ENCODE measurements around the gene STX16. TPM values are rescaled to one million over a fixed set of nuclear protein-coding genes. Genes with fewer than 3 reads are reported as not detected.
A peak's percentile ranks its signal among the peaks of the same experiment; 100 is the strongest.

Gene STX16
- total and polyA plus RNA-seq, 2 of the 13 experiments (the other 11 are each of a cell fraction or from before 2014, with no cell fraction given): 28.0 to 72.7 TPM

DNA sequence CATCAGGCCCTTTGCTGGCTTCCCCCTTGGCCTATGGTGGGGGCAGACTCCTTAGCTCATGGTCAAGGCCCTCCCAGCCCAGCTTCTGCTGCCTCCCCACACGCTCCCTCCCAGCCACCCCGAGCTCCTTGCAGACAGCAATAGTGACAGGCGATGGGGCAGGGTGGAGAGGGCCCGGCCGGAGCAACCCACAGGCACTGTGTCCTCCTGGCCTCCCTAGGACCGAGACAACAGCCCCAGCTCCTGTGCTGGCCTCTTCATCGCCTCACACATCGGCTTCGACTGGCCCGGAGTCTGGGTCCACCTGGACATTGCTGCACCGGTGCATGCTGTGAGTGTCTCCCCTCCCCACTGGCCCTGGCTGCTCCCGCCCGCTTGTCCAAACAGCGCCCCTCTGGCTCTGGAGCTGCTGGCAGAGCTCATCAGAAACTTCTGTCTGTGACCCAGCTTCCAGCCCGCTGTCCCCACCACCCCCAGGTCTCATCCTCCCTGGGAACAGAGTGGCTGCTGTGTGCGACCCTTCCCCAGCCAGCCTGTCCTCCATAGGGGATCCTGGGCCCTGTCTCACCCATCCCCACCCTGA, 63.3 kb downstream of the STX16 start (continued):
- TF ChIP-seq ZNF646 (CRISPR knock-in tag; IDR thresholded peaks at IDR 0.05) (no peak), NFATC3 (CRISPR knock-in tag; IDR thresholded peaks at IDR 0.05) (no peak), PRDM15 (CRISPR knock-in tag; IDR thresholded peaks at IDR 0.05) (no peak), ARNT (IDR thresholded peaks at IDR 0.05) (no peak), CBFB (CRISPR knock-in tag; IDR thresholded peaks at IDR 0.05) (no peak), HNRNPLL (IDR thresholded peaks at IDR 0.05; ENCODE audit: low read depth, low read length, poor library complexity, severe bottlenecking) (peak; percentile 17), KLF12 (CRISPR knock-in tag; IDR thresholded peaks at IDR 0.05; ENCODE audit: borderline replicate concordance) (no peak), POLR2A (IDR thresholded peaks at IDR 0.05; ENCODE audit: insufficient read depth in 1 of 2, low read depth in 2 of 2, low read length in 2 of 2) (peak in 1 of 2 experiments; percentile 40; a peak in 1 of 4 replicates), ZNF101 (CRISPR knock-in tag; IDR thresholded peaks at IDR 0.05; ENCODE audit: borderline replicate concordance, low read depth) (no peak), NFE2L2 (IDR thresholded peaks at IDR 0.05; ENCODE audit: low read length) (no peak), ZNF713 (CRISPR knock-in tag; IDR thresholded peaks at IDR 0.05) (no peak), ZNF724P (CRISPR knock-in tag; IDR thresholded peaks at IDR 0.05; ENCODE audit: borderline replicate concordance) (no peak), ZSCAN25 (CRISPR knock-in tag; IDR thresholded peaks at IDR 0.05) (no peak), SNRNP70 (IDR thresholded peaks at IDR 0.05; ENCODE audit: low read depth, low read length) (no peak), RFX1 (IDR thresholded peaks at IDR 0.05) (no peak)
- TF ChIP-seq, protein P1, sequence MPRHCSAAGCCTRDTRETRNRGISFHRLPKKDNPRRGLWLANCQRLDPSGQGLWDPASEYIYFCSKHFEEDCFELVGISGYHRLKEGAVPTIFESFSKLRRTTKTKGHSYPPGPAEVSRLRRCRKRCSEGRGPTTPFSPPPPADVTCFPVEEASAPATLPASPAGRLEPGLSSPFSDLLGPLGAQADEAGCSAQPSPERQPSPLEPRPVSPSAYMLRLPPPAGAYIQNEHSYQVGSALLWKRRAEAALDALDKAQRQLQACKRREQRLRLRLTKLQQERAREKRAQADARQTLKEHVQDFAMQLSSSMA (CRISPR knock-in tag; IDR thresholded peaks at IDR 0.05): no peak
- TF ChIP-seq, protein P2, sequence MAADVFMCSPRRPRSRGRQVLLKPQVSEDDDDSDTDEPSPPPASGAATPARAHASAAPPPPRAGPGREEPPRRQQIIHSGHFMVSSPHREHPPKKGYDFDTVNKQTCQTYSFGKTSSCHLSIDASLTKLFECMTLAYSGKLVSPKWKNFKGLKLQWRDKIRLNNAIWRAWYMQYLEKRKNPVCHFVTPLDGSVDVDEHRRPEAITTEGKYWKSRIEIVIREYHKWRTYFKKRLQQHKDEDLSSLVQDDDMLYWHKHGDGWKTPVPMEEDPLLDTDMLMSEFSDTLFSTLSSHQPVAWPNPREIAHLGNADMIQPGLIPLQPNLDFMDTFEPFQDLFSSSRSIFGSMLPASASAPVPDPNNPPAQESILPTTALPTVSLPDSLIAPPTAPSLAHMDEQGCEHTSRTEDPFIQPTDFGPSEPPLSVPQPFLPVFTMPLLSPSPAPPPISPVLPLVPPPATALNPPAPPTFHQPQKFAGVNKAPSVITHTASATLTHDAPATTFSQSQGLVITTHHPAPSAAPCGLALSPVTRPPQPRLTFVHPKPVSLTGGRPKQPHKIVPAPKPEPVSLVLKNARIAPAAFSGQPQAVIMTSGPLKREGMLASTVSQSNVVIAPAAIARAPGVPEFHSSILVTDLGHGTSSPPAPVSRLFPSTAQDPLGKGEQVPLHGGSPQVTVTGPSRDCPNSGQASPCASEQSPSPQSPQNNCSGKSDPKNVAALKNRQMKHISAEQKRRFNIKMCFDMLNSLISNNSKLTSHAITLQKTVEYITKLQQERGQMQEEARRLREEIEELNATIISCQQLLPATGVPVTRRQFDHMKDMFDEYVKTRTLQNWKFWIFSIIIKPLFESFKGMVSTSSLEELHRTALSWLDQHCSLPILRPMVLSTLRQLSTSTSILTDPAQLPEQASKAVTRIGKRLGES (CRISPR knock-in tag; IDR thresholded peaks at IDR 0.05; ENCODE audit: borderline replicate concordance): no peak
